ENCODE measurements around the gene PLCH1. TPM values are rescaled to one million over a fixed set of nuclear protein-coding genes. Genes with fewer than 3 reads are reported as not detected.
"Not testable (repeated sequence)": the region's sequence is repeated elsewhere in the genome, so short reads cannot be mapped to it uniquely, and the experiment has no call there.

Gene PLCH1
- total RNA-seq, 4 donors from 2014 or later = 0.68 to 1.2 (median 0.87) TPM

- Histone ChIP-seq H3K9me3 (no peaks in the 10 kb centered on the region), H3K36me3 (no peaks in the 10 kb centered on the region), H3K4me1 (no peaks in the 10 kb centered on the region), H3K27me3 (no peaks in the 10 kb centered on the region), H3K4me3 (no peak overlapping the region), H3K27ac (no peak overlapping the region)
- TF ChIP-seq EP300 (IDR thresholded peaks at IDR 0.05) (no peak), POLR2A (IDR thresholded peaks at IDR 0.05) (no peak), POLR2AphosphoS5 (IDR thresholded peaks at IDR 0.05) (no peak), CTCF (IDR thresholded peaks at IDR 0.05) (no peak)
- no peak for DNase-seq (ENCODE audit: low spot score in 2 of 2)
Observed at GRCh38 chr3:155619118-155619915, 125.6 kb downstream of the PLCH1 start.

GRCh38 chr3:155618543-155618942 lies 126.3 kb downstream of the PLCH1 start:
- TF ChIP-seq CTCF (IDR thresholded peaks at IDR 0.05) = no peak
- TF ChIP-seq POLR2AphosphoS5 (IDR thresholded peaks at IDR 0.05) = no peak
- no peak for TF ChIP-seq EP300 (IDR thresholded peaks at IDR 0.05)
- TF ChIP-seq POLR2A (IDR thresholded peaks at IDR 0.05) = no peak
- no peaks in the 10 kb centered on the region for H3K36me3 ChIP-seq
- H3K4me1 ChIP-seq = no peaks in the 10 kb centered on the region
- no peak for DNase-seq (ENCODE audit: low spot score in 2 of 2)
- no peak overlapping the region for H3K4me3 ChIP-seq
- no peaks in the 10 kb centered on the region for H3K9me3 ChIP-seq
- H3K27ac ChIP-seq = no peak overlapping the region
- no peaks in the 10 kb centered on the region for H3K27me3 ChIP-seq

GRCh38 chr3:155617346-155617925 lies 127.4 kb downstream of the PLCH1 start:
- Histone ChIP-seq H3K4me3 (no peak overlapping the region), H3K9me3 (no peaks in the 10 kb centered on the region), H3K4me1 (no peaks in the 10 kb centered on the region), H3K27ac (no peak overlapping the region), H3K36me3 (no peaks in the 10 kb centered on the region), H3K27me3 (no peaks in the 10 kb centered on the region)
- 88% methylated on average over 1 of the region's 1 CpG for WGBS
- DNase-seq (ENCODE audit: low spot score in 2 of 2) = no peak
- TF ChIP-seq EP300 (IDR thresholded peaks at IDR 0.05) (no peak), POLR2A (IDR thresholded peaks at IDR 0.05) (no peak), POLR2AphosphoS5 (IDR thresholded peaks at IDR 0.05) (no peak), CTCF (IDR thresholded peaks at IDR 0.05) (no peak)

GRCh38 chr3:155615141-155615540 lies 129.7 kb downstream of the PLCH1 start:
- DNase-seq (ENCODE audit: low spot score in 2 of 2); H3K27me3 ChIP-seq; H3K4me3 ChIP-seq; H3K36me3 ChIP-seq; H3K27ac ChIP-seq; H3K4me1 ChIP-seq; H3K9me3 ChIP-seq: not testable (repeated sequence)
- 100% methylated on average over 1 of the region's 1 CpG for WGBS

GRCh38 chr3:155614410-155614809 lies 130.5 kb downstream of the PLCH1 start:
- not testable (repeated sequence) for DNase-seq (ENCODE audit: low spot score in 2 of 2); H3K9me3 ChIP-seq; H3K27ac ChIP-seq; H3K36me3 ChIP-seq; H3K4me1 ChIP-seq; H3K27me3 ChIP-seq; H3K4me3 ChIP-seq

GRCh38 chr3:155611456-155611855 lies 133.4 kb downstream of the PLCH1 start:
- Histone ChIP-seq H3K27ac (no peak overlapping the region), H3K27me3 (no peaks in the 10 kb centered on the region), H3K4me1 (no peaks in the 10 kb centered on the region), H3K9me3 (no peaks in the 10 kb centered on the region), H3K36me3 (no peaks in the 10 kb centered on the region), H3K4me3 (no peak overlapping the region)
- TF ChIP-seq CTCF (IDR thresholded peaks at IDR 0.05) (no peak), EP300 (IDR thresholded peaks at IDR 0.05) (no peak), POLR2AphosphoS5 (IDR thresholded peaks at IDR 0.05) (no peak), POLR2A (IDR thresholded peaks at IDR 0.05) (no peak)
- no peak for DNase-seq (ENCODE audit: low spot score in 2 of 2)
